ENCODE data around the gene PTCH1. TPM values are rescaled to one million over a fixed set of nuclear protein-coding genes. Genes with fewer than 3 reads are reported as not detected.

PTCH1 gene
- total RNA-seq, 1 experiment from 2014 or later = 15.2 TPM

- H3K4me1 ChIP-seq (ENCODE audit: control insufficient read depth in 1 of 2, insufficient read depth in 2 of 2, low read length in 2 of 2) = peaks cover 13 to 15% of the 10 kb centered on the region in 2 experiments
- no peaks in the 10 kb centered on the region for H3K36me3 ChIP-seq (ENCODE audit: control insufficient read depth in 1 of 2, insufficient read depth in 2 of 2, low read length in 2 of 2)
- H4K20me1 ChIP-seq (ENCODE audit: insufficient read depth) = no peaks in the 10 kb centered on the region
- ChIA-PET CTCF (no interaction called here), RAD21 (ENCODE audit: low non-redundant PET in 1 of 2, low total read pairs in 2 of 2, uncharacterized antibody in 2 of 2, unreplicated experiment in 2 of 2) (no interaction called here), POLR2A (no interaction called here)
- no peaks in the 10 kb centered on the region for H3K9me2 ChIP-seq (ENCODE audit: insufficient read depth)
- DNase-seq (ENCODE audit: low read depth, low spot score) (no peak), ATAC-seq (no peak)
- H3K4me2 ChIP-seq (ENCODE audit: low read length) = peak overlapping the region; percentile 34; the same call in 1 of the 2 replicates
- H3K79me2 ChIP-seq (ENCODE audit: insufficient read depth, low read length) = no peaks in the 10 kb centered on the region
- H2AFZ ChIP-seq (ENCODE audit: low read depth, low read length, poor library complexity, severe bottlenecking) = no peak overlapping the region
- no peak for TF ChIP-seq SIN3A (IDR thresholded peaks at IDR 0.05; ENCODE audit: low read depth)
- no peak for TF ChIP-seq ELF1 (IDR thresholded peaks at IDR 0.05; ENCODE audit: borderline replicate concordance, low read depth)
- TF ChIP-seq ZNF274 (IDR thresholded peaks at IDR 0.05; ENCODE audit: low read depth, low read length) = no peak
- no peak for TF ChIP-seq ZBTB33 (IDR thresholded peaks at IDR 0.05; ENCODE audit: extremely low read depth, insufficient replicate concordance, low read length)
- no peak for TF ChIP-seq JUND (IDR thresholded peaks at IDR 0.05)
- TF ChIP-seq CTCF (IDR thresholded peaks at IDR 0.05 in 2 of 3, conservative IDR thresholded peaks at IDR 0.05 in 1 of 3; ENCODE audit: borderline replicate concordance in 1 of 3, insufficient read depth in 1 of 3, low read depth in 2 of 3, low read length in 2 of 3) = no peak
- intact Hi-C loops (cut with micrococcal nuclease) = no loop called here
- no peaks in the 10 kb centered on the region for H3K27me3 ChIP-seq (ENCODE audit: insufficient read depth, low read length)
- no peak overlapping the region for H3K27ac ChIP-seq (ENCODE audit: low read depth, low read length)
- no peaks in the 10 kb centered on the region for H3K9me3 ChIP-seq (ENCODE audit: control insufficient read depth in 1 of 2, insufficient read depth in 1 of 2, low read depth in 1 of 2, low read length in 2 of 2)
- BruUV-seq (replicated peaks) = no TSS peak
- no peak overlapping the region for H3K9ac ChIP-seq (ENCODE audit: low read length)
- H3K4me3 ChIP-seq (replicated peaks in 1 of 2; ENCODE audit: low read depth in 1 of 2, low read length in 2 of 2) = no peak overlapping the region
Observed at GRCh38 chr9:95499046-95499676, 17.6 kb downstream of the PTCH1 start.

Measured in HCT116 (cell line).